ENCODE results near the gene STPG1.

DNA sequence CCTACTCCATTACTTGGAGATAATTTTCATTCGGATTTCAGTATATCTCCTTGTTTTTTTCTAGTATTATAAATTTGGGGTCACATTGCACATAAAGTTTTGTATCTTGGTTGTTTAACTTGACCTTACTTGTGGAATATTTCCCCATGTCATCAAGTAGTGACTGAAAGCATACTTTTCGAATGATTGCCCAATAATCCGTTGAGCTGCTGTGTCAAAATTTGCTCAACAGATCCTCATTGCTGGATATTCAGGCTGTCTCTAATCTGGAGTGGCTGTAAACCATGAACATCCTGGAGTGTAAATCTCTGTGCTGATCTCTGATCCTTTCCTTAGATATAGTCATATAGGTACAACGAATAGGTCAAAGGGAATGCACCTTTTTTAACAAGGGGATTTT, 7.0 kb upstream of the STPG1 start:
- TF ChIP-seq, protein P1, sequence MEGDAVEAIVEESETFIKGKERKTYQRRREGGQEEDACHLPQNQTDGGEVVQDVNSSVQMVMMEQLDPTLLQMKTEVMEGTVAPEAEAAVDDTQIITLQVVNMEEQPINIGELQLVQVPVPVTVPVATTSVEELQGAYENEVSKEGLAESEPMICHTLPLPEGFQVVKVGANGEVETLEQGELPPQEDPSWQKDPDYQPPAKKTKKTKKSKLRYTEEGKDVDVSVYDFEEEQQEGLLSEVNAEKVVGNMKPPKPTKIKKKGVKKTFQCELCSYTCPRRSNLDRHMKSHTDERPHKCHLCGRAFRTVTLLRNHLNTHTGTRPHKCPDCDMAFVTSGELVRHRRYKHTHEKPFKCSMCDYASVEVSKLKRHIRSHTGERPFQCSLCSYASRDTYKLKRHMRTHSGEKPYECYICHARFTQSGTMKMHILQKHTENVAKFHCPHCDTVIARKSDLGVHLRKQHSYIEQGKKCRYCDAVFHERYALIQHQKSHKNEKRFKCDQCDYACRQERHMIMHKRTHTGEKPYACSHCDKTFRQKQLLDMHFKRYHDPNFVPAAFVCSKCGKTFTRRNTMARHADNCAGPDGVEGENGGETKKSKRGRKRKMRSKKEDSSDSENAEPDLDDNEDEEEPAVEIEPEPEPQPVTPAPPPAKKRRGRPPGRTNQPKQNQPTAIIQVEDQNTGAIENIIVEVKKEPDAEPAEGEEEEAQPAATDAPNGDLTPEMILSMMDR (IDR thresholded peaks at IDR 0.05), result no peak
- TF ChIP-seq EP300 (IDR thresholded peaks at IDR 0.05) (no peak), POLR2A (IDR thresholded peaks at IDR 0.05) (no peak)
